GM19193 (cell line): ENCODE data around the gene VAMP4.

Source experiments
- POLR2A ChIP-seq: IDR thresholded peaks from 4 replicates; pipeline ENCODE4 v1.6.1; 2011; ENCODE audit not compliant: insufficient read depth, insufficient read length; ENCODE audit errors: extremely low read depth

VAMP4 gene

DNA sequence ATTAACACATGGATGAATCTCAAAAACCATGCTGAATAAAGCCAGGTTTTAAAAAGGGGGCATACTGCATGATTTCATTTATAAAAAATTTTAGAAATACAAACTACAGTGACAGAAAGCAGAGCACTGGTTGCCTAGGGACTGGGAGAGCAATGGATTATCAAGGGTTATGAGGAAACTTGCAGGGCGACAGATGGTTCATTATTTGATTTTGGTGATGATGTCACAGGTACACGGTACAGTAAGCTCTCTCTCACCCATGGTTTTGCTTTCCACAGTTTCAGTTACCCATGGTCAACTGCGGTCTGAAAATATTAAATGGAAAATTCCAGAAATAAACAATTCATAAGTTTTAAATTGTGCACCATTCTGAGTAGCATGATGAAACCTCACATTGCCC lies 14.1 kb downstream of the VAMP4 start:
- TF ChIP-seq POLR2A = no peak

DNA sequence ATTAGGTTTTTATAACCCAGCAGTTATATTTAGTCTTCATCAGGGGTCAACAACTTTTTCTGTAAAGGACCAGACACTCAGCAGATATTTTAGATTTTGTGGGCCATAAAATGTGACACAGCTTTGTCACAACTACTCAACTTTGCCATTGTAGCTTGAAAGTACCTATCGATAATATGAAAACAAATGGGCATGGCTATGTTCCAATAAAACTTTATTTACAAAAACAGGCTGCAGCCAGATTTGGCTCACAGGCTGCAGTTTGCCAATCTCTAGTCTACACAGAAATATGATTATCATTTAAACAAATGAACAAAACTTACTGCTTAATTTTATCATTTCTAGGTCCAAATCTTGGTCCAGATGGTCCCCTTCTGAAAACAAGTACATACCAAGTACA lies 23.0 kb downstream of the VAMP4 start:
- TF ChIP-seq POLR2A = no peak

DNA sequence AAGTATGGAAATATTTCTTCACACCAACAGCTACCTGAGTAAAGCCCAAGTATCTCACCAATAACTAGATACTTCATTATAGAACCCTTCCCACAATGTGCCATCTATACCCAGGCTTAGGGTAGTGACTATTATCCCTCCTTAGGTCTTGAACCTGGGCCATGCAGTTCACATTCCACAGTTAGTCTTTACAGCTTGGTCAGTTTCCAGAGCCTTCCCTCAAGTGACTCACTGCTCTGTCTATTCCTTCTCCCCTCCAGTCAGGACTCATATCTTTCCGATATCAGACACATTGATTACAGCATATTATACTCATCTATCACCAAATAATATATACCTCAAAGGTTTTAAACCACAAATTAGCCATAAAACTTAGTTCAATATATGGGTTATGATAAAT lies 23.6 kb downstream of the VAMP4 start:
- no peak for TF ChIP-seq POLR2A

DNA sequence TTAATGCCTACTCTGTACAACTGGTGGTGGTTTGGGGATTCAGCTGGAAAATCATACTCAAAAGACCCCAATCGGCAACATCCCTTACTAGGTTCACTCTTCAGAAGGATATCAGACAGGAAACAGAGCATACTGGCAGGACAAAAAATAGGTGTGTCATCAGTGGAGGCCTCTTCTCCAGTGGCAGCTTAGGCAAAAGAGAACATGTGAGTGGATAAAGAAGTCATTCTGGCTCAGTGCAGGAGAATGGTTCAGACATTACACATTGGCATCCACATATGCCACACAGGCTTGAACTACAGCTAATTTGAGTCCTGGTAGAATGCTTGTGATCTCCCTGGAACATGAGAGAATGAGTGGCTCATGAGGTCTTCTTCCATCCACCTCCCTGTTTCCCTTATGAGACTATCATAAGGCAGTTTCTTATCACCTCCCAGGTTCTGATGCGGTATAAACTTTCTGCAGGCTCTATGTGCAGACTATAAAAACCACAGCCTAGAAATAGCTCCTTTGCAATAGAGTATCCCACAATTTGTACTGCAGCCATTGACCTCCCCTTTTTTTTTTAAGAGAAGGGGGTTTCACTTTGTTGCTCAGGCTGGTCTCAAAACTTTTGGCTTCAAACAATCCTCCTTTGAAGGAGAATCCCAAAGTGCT lies 24.7 kb downstream of the VAMP4 start:
- no peak for TF ChIP-seq POLR2A

DNA sequence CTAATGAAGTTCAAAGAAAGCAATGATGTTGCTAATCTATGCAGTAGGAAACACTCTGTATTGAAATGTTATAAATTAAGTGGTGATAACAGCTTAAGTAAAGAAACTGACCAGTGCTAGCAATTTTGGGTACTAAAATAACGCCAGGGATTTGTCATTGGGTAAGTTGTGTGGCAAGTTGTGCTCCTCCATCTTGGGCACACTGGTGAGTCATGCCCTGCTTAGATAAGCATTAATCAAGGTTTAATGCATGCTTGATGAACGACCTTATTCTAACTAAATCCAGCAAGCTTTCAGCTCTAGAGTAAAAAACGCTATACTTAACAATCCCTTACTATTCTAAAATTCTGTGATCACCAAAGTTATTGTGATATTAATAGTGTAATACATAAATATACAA lies 25.2 kb downstream of the VAMP4 start:
- no peak for TF ChIP-seq POLR2A

DNA sequence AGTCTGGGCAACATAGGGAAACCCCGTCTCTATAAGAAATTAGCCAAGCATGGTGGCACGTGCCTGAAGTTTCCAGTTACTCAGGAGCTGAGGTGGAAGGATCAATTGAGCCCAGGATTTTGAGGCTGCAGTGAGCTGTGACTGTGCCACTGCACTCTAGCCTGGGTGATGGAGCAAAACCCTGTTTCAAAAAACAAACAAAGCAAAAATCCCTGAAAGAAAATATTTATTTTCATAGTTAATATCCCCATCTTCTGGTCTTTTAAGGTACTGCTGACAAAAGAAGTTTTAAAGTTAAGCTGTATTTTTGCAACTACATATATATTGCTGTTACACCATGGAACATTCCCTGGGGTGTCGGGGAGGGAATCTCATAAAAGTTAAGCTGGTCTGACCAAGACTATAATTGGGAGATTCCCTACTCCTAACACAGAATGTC lies 26.0 kb downstream of the VAMP4 start:
- no peak for TF ChIP-seq POLR2A

DNA sequence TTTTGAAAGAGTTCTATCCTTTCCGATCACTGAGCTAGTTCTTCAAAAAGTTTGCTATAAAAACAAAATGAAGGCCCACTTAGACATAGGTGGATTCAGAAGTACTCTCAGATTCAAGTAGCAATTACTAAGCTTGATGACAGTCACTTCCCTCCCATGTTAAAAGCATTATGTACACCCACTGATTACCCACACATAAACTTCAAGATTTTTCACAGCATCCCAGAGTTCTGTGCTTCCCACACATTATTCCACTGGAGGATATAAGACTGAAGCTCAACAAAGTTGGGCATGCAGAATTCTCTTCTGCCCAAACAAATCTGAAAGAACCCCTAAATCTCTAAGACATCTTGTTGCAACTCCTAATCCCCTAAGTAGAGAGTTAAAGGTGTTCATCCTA lies 29.5 kb downstream of the VAMP4 start:
- TF ChIP-seq POLR2A = no peak

DNA sequence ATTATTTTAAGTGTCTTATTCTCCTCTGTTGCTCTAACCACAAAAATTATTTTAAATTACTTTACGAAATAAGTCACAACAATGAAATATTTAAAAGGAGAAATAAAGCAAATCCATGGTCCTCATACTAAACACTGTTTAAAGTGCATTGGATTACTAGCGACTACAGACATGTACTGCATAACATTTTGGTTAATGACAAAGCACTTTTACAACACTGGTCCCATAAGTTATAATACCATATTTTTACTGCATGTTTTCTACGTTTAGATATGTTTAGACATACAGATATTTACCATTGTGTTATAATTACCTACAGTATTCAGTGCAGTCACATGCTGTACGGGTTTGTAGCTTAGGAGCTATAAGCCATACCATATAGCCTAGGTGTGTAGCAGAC lies 30.2 kb downstream of the VAMP4 start:
- TF ChIP-seq POLR2A = no peak

DNA sequence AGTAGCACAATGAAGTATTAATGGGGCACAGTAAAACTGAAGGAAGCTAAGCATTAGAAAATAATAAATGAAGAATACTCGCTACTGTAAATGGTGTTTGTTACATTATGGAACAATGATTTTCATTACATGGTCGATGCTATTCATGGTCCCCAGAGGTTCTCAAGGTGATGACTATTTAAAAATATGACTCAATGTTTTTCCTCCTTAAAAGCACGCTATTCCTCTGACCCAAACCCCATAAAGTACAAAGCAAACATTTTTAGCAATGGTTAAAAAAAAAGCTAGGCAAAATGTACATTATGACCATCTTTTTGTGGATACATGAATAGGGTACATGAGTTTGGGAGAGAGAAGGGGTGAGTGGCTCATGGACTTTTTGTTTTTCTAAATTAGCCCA lies 34.3 kb downstream of the VAMP4 start:
- no peak for TF ChIP-seq POLR2A

DNA sequence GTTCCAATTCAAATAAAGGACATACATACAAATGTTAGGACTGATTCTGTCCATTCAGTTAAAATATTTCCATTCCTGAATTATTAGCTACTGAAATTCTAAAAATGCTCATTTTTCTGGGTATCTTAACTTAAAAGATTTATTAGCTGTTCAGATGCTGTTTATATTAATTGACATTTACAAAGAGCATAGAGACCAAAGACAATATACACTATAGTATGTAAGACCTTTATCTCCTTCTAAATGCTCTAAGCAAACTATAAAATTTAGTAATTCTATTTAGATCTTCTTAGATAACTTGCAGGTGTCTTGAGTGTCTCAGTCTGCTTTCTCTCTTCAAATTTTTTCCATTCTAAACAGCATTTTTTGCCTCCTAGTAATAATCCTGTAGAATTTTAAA lies 39.3 kb downstream of the VAMP4 start:
- no peak for TF ChIP-seq POLR2A

DNA sequence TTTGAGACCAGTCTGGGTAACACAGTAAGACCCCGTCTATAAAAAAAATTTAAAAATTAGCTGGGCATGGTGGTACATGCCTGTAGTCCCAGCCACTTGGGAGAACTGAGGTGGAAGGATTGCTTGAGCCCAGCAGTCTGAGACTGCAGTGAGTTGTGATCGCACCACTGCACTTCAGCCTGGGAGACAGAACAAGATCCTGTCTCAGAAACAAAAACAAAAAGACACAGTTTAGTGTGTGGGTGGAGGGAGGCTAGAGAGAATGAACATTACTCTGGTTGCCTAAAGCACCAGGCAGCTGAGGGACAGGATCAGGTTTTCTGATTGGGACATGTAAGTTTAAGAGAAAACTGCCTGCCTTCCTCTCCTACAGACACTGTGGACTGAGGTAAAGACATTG lies 42.3 kb downstream of the VAMP4 start:
- no peak for TF ChIP-seq POLR2A

DNA sequence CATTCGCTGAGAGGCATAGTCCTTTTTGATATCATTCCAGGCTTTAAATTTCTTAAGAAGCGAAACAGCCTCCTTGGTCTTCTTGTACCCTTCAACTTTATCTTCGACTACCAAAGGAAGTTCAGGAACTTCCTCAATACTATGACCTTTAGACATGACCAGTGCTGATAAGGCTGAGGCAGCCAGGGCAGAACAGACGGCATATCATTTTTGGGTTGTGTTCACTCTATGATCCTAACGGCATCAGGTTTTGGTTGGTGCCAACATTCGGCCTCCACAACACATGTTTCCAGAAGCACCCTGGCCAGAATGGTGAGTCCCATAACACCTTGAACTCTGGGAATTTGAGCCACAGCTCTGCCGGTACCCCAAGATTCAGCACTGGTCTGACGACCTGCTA lies 58.0 kb downstream of the VAMP4 start:
- TF ChIP-seq POLR2A = no peak

DNA sequence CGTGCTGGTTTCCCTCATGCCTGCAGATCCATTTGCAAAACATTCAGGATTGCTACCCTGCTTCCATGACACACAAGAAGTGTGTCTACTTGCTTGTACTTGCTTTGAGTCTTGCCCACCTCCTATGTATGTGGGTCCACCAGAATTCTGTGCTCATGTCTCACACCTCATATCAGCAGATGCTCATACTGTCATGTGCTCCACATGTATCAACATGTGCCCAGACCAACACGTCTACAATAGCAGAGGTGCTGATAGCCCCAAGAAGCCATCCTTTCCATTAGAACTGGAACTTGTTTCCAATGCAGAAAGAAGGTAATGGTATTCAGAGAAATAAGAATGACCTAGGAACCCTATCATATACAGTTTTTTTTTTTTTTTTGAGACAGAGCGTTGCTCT lies 61.5 kb downstream of the VAMP4 start:
- no peak for TF ChIP-seq POLR2A

DNA sequence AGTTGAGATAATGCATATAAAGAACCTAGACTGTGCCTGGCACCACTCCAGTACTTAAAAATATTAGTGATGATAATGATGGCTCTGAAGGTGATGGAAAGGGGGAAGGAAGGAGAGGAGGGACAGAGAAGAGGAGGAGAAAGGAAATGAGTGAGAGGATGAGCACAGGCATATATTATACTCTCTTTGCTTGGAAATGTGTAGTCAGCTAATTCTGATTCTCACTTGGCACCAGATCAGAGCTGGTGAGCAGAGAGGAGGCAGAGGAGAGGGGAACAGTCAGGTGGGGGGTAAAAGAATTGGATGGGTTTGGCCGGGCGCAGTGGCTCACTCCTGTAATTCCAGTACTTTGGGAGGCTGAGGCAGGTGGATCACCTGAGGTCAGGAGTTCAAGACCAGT lies 65.0 kb downstream of the VAMP4 start:
- TF ChIP-seq POLR2A = no peak

DNA sequence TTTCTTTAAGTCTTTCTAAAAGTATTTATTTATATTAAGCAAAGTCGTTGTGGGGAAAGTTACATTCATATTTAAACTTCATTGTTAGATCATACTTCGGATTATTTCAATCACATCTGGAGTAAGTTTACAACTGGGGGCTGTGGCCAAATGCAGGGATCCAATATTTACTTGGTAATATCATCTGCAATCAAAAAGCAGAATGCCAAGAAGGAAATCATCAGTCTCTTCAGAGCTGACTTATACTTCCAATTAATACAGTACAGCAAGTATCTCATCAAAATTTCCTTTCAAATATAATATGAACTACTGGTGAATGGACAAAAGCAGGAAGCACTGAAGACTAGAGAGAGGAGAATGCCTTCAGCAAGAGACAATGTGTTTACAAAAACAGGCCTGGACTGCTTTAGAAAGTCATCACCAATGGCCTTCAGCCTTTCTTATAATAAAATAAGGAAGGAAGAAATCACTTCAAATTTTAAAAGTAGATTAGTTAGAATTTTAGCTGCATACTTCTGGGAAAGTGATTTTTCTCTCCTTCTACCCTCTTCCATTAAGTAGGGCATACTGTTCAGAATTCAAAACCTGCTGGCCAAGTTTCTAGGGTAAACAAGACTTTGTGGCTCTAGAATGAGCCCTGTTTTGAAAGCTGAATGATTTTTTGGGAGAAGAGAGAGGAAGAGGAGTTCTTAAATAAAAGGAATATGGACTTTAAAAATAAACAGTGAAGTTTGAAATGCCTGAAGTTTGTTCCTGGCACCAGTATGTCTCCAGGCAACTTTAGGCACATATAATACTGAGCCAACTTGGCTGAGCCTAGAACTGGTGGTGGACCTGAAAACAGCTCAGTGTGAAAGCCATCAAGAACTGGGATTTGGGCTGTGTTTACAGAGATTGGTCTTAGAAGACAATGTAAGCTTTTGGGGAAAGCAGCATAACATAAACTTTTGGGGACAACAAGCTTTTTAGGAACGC lies 67.1 kb downstream of the VAMP4 start:
- TF ChIP-seq POLR2A = no peak

DNA sequence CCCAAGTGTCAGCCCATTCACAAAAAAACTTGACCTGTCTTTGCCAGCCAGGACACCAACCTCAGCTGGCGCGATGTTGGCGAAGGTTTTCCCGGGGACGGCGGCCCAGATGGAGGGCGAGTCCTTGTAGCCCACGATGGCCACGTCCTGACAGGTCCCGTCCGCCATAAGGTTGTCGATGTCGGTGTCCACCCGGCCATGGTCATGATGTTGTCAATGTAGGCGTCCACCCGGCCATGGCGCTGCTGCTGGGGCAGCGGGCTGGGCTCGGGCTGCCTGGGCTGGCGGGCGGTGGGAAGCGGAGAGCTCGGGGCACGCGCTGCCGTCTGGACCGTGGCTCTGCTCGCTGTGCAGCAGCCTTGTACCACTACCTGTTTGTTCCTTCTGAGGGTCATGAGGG lies 71.1 kb downstream of the VAMP4 start:
- TF ChIP-seq POLR2A = no peak
